ENCODE data around the gene KCNK15.

DNA sequence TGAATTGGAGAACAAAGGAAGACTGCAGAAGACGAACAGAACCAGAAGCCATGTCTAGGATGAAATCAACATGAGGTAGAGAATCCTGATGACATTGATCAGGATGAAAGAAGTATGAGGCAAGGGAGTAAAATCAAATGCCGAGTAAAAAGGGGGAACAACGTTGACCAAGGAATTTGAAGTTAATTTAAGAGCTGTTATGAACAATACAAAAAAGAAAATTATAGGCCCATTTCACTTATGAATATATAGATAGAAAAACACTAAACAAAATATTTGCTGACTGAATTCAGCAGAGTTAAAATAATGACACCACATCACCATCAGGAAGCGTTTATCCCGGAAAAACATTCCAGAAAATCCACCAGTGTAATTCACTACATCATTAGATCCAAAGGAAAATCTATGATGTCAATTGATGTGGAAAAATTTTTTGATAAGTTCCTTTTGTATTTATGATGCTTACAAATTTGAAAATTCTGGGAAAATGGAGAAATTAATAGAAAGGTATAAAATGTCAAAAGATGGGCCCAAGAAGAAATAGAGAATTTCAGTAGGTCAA is 38.6 kb upstream of the KCNK15 start:
- TF ChIP-seq EZH2 (IDR thresholded peaks at IDR 0.05; ENCODE audit: borderline replicate concordance, insufficient read depth, low read depth, low read length, poor library complexity, severe bottlenecking) = no peak
- TF ChIP-seq, protein P1, sequence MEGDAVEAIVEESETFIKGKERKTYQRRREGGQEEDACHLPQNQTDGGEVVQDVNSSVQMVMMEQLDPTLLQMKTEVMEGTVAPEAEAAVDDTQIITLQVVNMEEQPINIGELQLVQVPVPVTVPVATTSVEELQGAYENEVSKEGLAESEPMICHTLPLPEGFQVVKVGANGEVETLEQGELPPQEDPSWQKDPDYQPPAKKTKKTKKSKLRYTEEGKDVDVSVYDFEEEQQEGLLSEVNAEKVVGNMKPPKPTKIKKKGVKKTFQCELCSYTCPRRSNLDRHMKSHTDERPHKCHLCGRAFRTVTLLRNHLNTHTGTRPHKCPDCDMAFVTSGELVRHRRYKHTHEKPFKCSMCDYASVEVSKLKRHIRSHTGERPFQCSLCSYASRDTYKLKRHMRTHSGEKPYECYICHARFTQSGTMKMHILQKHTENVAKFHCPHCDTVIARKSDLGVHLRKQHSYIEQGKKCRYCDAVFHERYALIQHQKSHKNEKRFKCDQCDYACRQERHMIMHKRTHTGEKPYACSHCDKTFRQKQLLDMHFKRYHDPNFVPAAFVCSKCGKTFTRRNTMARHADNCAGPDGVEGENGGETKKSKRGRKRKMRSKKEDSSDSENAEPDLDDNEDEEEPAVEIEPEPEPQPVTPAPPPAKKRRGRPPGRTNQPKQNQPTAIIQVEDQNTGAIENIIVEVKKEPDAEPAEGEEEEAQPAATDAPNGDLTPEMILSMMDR (IDR thresholded peaks at IDR 0.05) = no peak
